NCI-H1092 treated with DMSO at 0.1 percent for 48 hours (cell line): Measurements from ENCODE around the gene MYL7.
"Not testable (repeated sequence)": the region's sequence is repeated elsewhere in the genome, so short reads cannot be mapped to it uniquely, and the experiment has no call there.

Source experiments
- DNase-seq: peaks from one replicate; lab custom pipeline; 2025; lab: John Stamatoyannopoulos, UW

Gene MYL7

DNA sequence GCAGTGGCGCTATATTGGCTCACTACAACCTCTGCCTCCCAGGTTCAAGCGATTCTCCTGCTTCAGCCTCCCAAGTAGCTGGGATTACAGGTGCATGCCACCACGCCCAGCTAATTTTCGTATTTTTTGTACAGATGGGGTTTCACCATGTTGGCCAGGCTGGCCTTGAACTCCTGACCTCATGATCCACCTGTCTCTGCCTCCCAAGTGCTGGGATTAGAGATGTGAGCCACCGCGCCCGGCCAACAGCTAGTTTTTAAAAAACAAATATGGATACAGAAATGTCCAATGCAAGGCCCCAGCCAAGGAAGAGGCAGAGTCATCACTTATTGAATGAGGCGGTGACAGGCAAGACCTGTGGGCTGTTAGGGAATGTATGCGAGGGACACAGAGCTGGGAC, 30.8 kb upstream of the MYL7 start:
- DNase-seq: not testable (repeated sequence)

DNA sequence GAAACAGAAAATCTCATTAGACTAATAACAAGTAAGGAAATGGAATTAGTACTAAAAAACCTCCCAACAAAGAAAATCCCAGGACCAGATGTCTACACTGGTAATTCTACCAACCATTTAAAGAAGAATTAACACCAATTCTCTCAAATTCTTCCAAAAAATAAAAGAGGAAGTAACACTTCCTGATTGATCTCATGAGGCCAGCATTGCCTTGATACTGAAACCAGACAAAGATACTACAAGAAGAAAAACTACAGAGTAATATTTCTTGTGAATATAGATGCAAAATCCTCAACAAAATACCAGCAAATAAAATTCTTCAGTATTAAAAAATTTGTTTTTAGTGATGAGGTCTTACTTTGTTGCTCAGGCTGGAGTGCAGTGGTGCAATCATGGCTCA, 26.8 kb upstream of the MYL7 start:
- DNase-seq: no peak

GRCh38 chr7:44163591-44163990, 22.5 kb upstream of the MYL7 start:
- DNase-seq: no peak

DNA sequence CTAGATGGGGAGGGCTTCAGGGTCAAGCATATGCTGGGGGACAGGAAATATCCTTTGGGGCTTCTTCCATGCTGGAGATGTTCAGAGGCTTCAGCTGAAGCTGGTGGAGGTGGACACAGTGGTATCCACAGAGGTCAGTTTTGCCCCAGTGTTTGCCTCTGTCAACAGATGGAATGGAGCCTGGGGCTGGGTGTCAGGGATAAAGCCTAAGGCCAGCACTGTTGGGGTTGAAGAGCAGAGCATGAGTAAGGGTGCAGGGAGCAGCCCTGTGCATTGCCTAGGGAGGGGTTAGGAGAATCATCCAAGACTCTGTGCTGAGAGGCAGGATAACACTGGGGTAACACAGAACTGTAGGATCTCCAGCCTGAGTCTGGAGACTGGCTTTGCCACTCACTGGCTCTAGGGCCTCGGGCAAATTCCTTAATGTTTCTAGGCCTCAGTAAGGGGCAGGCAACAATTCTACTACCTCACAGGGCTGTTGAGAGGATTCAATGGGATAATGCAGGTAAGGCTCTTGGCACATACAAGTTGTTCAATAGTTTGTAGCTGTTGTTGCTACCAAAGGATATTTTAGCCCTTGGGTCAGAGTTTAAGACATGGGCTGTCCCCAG, 21.8 kb upstream of the MYL7 start:
- no peak for DNase-seq

GRCh38 chr7:44162179-44162578, 21.0 kb upstream of the MYL7 start:
- DNase-seq: no peak

DNA sequence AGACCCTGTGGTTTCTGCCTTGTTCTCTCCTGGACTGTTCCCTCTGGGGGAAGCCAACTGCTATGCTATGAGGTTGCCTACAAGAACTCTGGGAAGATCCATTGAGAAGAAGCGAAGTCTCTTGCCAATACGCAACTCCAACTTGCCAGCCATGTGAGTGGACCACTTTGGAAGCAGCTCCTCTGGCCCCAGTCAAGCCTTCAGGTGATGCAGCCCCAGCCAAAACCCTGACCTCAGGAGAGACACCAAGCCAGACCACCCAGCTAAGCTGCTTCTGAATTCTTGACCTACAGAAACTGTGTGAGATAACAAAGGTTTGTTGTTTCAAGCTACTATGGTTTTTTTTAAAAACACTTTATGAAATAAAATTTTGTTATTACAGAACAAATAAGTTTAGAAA, 20.2 kb upstream of the MYL7 start:
- DNase-seq: no peak

DNA sequence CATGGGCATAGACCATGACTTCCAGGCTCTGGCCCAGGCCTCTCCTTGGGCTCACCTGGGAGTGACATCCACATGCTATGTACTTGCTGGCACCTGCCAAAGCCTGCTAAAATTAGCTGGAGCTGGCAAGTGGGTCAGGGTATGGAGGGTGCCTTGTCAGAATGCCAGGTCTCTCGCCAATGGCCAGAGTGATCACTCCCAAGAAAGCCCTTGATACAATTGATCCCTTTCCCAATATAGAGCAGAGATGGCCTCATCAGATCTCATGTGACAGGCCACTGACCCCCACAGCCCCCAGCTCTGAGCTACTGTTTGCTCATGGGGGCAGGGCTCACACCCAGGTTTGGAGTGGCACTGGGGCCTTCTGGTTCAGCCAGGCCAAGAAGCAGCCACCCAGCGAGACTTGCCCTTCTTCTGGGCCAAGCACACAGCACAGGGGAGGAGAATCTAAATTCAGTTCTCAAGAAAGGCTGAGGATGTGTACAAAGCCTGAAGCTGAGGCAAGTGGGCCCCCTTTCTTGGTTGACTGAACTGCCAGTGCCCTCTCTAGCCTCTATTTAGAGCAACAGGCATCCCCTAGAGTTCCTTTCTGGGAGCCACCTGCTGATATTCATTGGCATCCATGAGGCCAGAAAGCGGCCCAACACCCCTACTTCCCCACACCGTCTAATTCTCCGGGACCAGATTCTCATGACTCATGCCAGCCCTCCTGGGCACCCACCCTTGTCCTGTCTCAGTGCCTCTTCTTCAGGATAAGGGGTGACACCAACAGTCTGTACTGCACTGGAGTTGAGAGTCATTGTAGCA, 18.9 kb upstream of the MYL7 start:
- peak; percentile 23 for DNase-seq

GRCh38 chr7:44158873-44159631, 17.9 kb upstream of the MYL7 start:
- no peak for DNase-seq

- DNase-seq: peak; percentile 46
These were observed 17.2 kb upstream of the MYL7 start for GRCh38 chr7:44158096-44158872.

GRCh38 chr7:44157116-44158080, 16.3 kb upstream of the MYL7 start:
- DNase-seq: no peak

- DNase-seq: no peak
These were observed 15.4 kb upstream of the MYL7 start for GRCh38 chr7:44156453-44157010.

DNA sequence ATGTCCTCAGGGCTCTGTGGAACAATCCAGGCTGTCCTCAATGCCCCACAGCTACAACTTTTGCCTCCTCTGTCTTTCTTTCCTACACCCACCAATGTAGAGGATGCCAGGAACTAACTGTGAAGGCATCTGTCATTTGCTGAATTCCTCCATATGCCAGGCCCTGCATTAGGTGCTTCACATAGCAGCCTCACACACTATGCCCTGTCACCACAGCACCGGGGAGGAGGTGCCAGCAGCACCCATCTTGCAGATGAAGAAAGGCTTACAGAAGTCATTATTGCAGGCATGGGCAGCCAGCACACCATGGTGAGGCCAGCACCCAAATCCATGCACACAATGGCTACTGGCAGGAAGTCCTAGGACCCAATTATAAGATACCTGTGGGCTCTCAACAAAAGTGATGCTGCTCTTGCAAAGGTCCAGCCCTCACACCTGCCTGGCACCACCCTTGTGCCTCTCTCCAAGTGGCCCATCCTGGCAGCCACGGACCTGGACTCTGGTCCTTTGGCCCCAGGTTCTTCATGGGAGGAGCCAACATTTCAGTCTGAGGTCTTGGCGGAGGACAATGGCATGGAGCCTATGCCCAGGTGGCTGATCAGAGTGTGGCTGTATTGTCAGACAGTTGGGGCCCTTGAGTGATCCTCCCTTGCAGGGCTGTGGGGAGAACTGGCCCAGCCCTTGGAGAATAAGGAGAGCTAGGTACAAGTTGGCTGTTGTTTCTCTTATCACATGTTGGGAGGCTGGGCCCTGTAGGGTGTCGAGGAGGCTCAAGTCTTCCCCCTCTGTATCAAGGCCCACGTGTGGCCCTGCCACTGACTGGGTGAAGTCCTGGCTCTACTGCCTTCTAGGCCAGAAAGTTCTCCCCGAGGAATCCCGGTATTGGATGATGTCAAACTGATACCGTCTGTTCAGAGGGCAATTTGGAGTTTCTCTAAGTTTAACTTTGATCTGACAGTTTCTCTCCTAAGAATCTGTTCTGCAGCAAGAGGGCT, 14.4 kb upstream of the MYL7 start:
- no peak for DNase-seq

DNA sequence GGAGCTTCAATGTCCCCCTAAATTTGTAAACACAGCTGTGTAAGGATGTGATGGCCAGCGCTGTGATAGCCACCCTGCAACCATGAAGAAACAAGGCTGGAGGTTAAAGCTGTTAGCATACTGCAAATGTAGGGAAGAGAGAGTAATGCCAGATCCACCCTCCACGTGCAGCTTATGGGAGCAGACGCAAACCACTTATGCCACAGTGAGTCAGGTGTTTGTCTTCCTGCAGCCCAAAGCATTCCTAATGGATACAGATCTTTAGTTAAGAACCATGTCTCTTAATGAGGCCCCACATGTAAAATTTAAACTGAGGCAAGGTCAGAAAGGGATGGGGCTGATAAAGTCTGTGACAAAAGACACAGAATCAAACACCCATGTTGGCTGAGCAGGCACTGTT, 13.6 kb upstream of the MYL7 start:
- no peak for DNase-seq

DNA sequence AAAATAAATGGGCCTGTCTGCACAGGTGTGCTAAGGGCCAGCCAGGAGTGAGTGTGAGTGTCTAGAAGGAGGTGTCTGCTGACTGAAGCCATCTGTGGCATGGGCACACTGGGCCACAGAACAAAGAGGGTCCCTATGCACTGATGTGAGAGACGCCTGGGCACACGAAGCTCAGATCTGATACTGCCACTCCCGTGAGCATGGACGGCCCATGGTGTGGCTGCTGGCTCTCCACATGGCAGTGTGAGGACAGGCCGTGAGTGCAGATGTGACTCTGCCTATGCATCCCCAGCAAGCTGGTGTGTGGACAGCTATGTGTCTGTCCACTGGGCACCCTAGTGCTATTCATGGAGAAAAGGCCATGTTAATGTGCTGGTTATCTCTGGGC, 12.8 kb upstream of the MYL7 start:
- no peak for DNase-seq

DNA sequence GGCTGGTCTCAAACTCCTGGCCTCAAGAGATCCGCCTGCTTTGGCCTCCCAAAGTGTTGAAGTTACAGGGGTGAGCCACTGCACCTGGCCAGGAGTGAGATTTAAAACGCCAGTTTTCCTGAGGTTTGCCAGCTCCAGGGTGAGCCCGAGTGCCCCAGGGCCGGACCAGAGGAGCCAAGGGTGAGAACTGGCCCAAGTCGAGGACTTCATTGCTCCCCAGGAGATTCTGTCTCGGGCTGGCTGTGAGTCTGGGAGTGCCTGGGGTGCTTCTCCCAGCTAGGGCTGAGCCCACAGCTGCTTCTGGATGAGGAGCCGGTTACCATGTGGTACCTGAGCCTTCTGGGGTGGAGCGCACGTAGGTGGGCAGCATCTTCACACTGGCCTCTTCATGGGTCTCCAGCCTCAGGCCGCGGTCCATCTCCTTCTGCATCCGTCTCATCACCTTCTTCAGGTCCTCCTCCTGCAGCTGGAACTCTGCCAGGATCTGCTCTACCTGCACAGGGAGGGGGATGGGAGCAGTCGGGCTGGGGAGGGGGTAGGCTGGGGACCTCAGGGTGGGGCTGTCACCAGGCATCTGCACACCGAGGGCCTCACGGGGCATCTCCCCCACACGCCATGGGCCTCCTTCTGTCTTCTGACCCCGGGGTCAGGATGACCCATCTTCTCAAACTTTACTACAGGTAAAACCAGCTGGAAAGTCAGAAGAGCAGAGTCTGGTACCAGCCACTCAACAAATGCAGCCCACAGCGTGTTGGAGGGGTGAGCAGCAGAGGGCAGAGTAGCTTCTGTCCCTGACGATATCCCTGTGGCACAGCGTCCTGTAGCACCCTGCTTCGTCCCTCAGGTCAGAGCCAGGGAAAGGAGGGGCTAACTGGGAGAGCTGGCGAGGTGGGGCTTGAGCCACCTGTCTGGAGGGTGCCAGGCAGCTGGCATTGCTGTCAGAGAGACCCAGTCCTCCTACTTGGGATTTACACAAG, 12.1 kb upstream of the MYL7 start:
- DNase-seq: no peak

DNA sequence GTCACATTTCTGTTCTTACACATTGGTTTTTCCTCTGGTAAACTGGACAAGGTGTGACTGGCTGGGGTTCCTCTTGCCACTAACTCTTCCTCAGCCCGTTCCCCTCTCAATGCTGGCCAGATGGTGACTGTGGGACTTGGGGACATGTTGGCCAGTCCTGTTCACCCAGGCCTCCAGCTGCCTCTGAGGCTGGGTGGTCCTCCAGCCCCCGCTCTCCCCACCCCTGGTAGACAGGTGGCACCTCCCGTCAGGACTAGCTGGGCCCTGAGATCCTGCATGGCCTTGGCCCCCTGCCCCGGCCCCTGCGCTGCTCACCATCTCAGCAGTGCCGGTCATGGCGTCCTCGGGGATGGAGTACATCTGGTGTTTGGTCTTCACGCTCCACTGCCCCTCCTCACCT, 10.8 kb upstream of the MYL7 start:
- DNase-seq: no peak

GRCh38 chr7:44150966-44151941, 10.1 kb upstream of the MYL7 start:
- DNase-seq: no peak
